Erythroblast (primary cell): Measurements from ENCODE around the gene MCF2L.

Source experiments
- GATA1 ChIP-seq: IDR thresholded peaks from 2 replicates; pipeline ENCODE4 v1.6.1; 2011; ENCODE audit warnings: low read depth, mild to moderate bottlenecking, control low read depth, low read length, moderate library complexity
- POLR2A ChIP-seq: IDR thresholded peaks from 2 replicates; pipeline ENCODE4 v1.6.1; 2011; ENCODE audit warnings: mild to moderate bottlenecking, low read length

- TF ChIP-seq POLR2A (no peak), GATA1 (no peak)
These were observed 41.5 kb downstream of the MCF2L start for GRCh38 chr13:113010510-113010865.
